GM13977 (cell line): ENCODE results near the gene PODXL.

Source experiments
- DNase-seq: peaks from one replicate; pipeline ENCODE4 v3.0.0; 2012; ENCODE audit warnings: low spot score
- in situ Hi-C: fragments of 300-500 bp; cut with MboI; formaldehyde crosslinking; loops from one replicate; pipeline ENCODE4 v1.12.0; 2022; ENCODE audit warnings: low sequenced_read_pairs, low pct_unique_long_range_greater_than_20kb, mixed read lengths, inconsistent platforms; ENCODE audit not compliant: unreplicated experiment
- TF ChIP-seq, protein P1 (sequence below): IDR thresholded peaks from 2 replicates; pipeline ENCODE4 v1.5.1; 2012; ENCODE audit warnings: mild to moderate bottlenecking, control low read depth; ENCODE audit not compliant: insufficient read depth; ENCODE audit errors: extremely low read depth, missing control alignments

The PODXL gene

DNA sequence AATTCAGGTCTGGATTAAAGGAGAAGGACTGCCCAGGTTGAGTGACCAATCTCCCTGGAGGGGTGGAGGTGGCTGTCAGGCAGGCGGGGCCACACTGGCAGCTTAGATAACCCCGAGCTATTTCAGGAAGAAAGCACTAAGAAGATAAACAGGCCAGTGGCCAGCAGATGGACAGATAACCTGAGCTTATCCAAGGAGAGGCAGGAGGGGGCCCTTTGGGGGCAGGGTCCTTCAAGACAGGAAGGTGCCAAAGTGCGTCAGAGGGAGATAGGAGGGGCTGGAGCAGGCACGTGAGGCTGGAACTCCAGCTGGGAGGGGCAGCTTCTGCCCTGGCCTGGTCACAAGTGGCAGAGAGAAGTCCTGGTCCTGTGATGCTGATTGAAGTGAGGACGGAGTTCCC, 29.8 kb upstream of the PODXL start:
- no peak for DNase-seq
- TF ChIP-seq, protein P1, sequence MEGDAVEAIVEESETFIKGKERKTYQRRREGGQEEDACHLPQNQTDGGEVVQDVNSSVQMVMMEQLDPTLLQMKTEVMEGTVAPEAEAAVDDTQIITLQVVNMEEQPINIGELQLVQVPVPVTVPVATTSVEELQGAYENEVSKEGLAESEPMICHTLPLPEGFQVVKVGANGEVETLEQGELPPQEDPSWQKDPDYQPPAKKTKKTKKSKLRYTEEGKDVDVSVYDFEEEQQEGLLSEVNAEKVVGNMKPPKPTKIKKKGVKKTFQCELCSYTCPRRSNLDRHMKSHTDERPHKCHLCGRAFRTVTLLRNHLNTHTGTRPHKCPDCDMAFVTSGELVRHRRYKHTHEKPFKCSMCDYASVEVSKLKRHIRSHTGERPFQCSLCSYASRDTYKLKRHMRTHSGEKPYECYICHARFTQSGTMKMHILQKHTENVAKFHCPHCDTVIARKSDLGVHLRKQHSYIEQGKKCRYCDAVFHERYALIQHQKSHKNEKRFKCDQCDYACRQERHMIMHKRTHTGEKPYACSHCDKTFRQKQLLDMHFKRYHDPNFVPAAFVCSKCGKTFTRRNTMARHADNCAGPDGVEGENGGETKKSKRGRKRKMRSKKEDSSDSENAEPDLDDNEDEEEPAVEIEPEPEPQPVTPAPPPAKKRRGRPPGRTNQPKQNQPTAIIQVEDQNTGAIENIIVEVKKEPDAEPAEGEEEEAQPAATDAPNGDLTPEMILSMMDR: no peak
- in situ Hi-C loops: no loop called here

DNA sequence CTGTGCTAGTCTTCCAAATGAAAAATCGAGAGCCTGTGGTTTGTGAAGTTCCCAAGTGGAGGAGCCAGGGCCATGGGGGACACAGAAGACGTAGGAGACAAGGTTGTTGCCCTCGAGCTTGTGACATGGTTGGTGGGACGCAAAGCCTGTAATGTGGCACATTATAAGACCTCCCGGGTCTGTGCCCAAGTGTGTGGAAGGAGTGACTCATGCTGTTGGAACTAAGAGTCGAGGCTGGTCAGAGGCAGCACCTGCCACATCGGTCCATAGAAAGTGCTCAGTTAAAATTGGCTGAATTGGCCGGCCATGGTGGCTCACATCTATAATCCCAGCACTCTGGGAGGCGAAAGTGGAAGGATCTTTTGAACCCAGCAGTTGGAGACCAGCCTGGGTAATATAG, 27.0 kb upstream of the PODXL start:
- no peak for DNase-seq
- in situ Hi-C loops: no loop called here
- TF ChIP-seq, protein P1: no peak

DNA sequence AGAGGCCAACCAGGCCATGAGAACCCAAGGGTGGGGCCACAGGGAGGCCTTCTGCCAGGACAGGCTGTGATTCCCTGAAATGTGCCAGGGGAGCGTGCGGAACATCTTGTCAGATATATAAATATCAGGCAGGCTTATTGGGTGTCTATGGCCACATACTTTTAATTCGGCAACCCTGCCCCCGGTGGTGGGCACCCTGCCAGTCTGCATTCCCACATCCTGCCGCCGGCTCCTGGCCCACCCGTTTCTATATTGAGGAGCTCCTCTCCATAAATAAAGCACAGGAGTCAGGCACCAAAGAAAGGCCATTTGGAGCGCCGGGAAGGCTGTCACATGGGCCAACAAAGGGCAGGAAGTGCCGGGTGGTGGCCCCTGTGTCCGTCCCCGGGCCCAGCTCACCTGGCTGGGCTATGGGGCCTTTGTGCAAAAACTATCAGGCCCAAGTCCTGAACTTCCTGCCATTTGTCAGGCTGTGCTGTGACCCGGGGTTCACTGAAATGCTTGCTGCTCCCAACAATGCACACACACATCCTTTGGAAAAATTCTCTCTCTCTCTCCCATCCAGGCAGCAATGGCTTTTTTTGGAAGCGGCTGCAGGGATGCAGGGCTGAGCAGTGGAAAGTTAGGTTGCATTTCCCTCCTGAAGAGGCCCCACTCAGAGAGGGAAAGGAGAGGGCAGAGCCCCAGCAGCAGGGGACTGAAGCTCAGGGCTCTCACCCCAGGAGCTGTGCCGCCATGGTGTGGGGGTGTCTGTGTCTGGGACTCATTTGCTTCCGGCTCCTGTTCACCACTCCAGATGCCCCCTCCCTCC, 25.0 kb upstream of the PODXL start:
- no peak for DNase-seq
- in situ Hi-C loops: no loop called here
- TF ChIP-seq, protein P1: no peak

DNA sequence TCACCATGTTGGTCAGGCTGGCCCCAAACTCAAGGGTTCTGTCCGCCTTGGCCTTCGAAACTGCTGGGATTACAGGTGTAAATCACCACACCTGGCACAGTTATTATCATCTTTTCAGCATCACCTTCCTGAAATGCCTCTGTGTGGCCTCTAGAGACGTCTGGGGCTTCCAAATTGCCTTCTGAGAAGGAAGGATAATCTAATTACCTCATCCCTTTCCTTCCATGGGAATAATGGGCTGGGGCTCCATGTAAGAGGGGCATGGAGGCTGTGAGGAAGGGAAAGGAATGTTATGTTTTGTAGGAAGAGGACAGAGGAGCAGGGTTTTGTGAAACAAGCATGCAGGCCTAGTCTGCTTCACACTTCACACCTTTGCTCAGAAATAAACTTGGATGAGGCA, 22.2 kb upstream of the PODXL start:
- DNase-seq: no peak
- in situ Hi-C loops: no loop called here

DNA sequence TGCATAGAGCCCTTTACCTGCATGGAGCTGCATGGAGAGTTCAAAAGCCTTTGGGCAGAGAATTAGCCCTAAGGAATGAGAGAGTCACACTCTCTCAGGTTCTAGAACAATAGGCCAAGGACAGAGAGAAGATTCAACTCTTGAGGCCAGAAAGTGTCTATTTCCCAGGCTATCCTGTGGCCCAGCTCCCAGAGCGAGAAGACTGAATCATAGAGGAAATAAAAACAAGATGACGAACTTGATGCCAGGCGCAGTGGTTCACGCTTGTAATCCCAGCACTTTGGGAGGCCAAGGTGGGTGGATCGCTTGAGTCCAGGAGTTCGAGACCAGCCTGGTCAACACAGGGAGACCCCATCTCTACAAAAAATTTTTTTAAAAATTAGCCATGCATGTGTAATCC, 18.3 kb upstream of the PODXL start:
- in situ Hi-C loops: no loop called here
- DNase-seq: no peak
- TF ChIP-seq, protein P1: no peak

More for the DNA sequence above, 22.2 kb upstream of the PODXL start:
- TF ChIP-seq, protein P1: no peak

DNA sequence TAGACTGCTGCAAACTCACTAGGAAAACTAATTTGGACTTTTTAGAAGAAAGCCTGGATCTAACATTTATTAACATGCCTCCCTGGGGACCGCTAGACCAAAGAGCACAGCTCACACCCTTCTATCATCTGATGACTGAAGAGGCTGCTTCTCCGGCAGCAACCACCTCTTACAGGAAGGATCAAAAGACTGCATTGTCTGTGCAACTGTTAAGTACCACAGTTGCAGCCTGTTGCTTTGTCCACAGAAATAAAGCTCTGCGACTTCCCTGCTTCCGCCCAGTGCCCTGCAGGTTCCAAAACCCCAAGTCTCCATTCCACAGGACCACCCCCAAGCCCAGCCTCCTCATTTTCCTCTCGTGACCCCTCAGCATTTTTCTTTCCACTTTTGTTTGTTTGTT, 14.0 kb upstream of the PODXL start:
- no peak for DNase-seq
- in situ Hi-C loops: no loop called here
- TF ChIP-seq, protein P1: no peak
